IMR-90 (cell line): ENCODE measurements around the gene TRPM3. TPM values are rescaled to one million over a fixed set of nuclear protein-coding genes. Genes with fewer than 3 reads are reported as not detected.

Experiments used
- ATAC-seq: fragments of 200-7000 bp; cut with Tn5 transposase; 2 replicates; pipeline ENCODE4 v1.9.1; 2020; ENCODE audit warnings: low read depth, mild to moderate bottlenecking, moderate library complexity
- BruUV-seq: library from RNA; stranded (reverse); fragments of 400-500 nt; replicated peaks from 2 replicates; lab custom pipeline; 2021; lab: Mats Ljungman, UMichigan
- CTCF ChIA-PET: fragments of 300-600 bp; formaldehyde crosslinking; extraction: SDS; loops from one replicate; lab custom pipeline; 2021; ENCODE audit warnings: antibody characterized with exemption; lab: Yijun Ruan, JAX
- POLR2A ChIA-PET: fragments of 300-600 bp; sonication (Branson Sonifier 250); formaldehyde crosslinking; loops from one replicate; lab custom pipeline; 2022; ENCODE audit warnings: antibody characterized with exemption; ENCODE audit not compliant: unreplicated experiment; lab: Charles Lee
- DNase-seq: peaks from one replicate; pipeline ENCODE4 v3.0.0; 2013
- H2AFZ ChIP-seq: replicated peaks from 2 replicates; pipeline ENCODE3; 2013; ENCODE audit warnings: low read length, mild to moderate bottlenecking; ENCODE audit not compliant: poor library complexity
- H2AK5ac ChIP-seq: 2 replicates; pipeline ENCODE4 v1.6.1; 2013; ENCODE audit warnings: low read depth, low read length, inconsistent platforms
- H2AK9ac ChIP-seq: replicated peaks from 2 replicates; pipeline ENCODE3; 2013; ENCODE audit warnings: mild to moderate bottlenecking, low read depth, low read length, moderate library complexity; ENCODE audit not compliant: poor library complexity
- H2BK120ac ChIP-seq: 2 replicates; pipeline ENCODE4 v1.6.1; 2013; ENCODE audit warnings: low read depth, low read length, inconsistent platforms
- H2BK15ac ChIP-seq: 3 replicates; pipeline ENCODE4 v1.6.1; 2013; ENCODE audit warnings: low read depth, low read length, inconsistent platforms
- H2BK20ac ChIP-seq: 2 replicates; pipeline ENCODE4 v1.6.1; 2013; ENCODE audit warnings: low read depth, mild to moderate bottlenecking, inconsistent platforms, low read length, moderate library complexity
- H2BK5ac ChIP-seq: 2 replicates; pipeline ENCODE4 v1.6.1; 2013; ENCODE audit warnings: mild to moderate bottlenecking, low read depth, low read length, inconsistent platforms; ENCODE audit not compliant: poor library complexity, severe bottlenecking
- H3K14ac ChIP-seq: replicated peaks from 2 replicates; pipeline ENCODE4 v1.6.1; 2013; ENCODE audit warnings: low read depth, low read length, inconsistent platforms
- H3K18ac ChIP-seq: 2 replicates; pipeline ENCODE4 v1.6.1; 2013; ENCODE audit warnings: low read depth, low read length, control low read depth
- H3K23ac ChIP-seq: 2 replicates; pipeline ENCODE4 v1.6.1; 2013; ENCODE audit warnings: low read depth, low read length, inconsistent platforms
- H3K27ac ChIP-seq: 2 replicates; pipeline ENCODE4 v1.5.1; 2013; ENCODE audit warnings: mild to moderate bottlenecking, control low read depth, low read length; ENCODE audit not compliant: insufficient read depth
- H3K27me3 ChIP-seq: 2 replicates; pipeline ENCODE4 v1.6.1; 2013; ENCODE audit warnings: low read length; ENCODE audit not compliant: control insufficient read depth, insufficient read depth
- H3K36me3 ChIP-seq: 2 replicates; pipeline ENCODE4 v1.6.1; 2013; ENCODE audit warnings: low read length, mixed read lengths; ENCODE audit not compliant: control insufficient read depth, insufficient read depth
- H3K4ac ChIP-seq: 2 replicates; pipeline ENCODE4 v1.6.1; 2013; ENCODE audit warnings: low read depth, low read length, inconsistent platforms
- H3K4me1 ChIP-seq: 2 replicates; pipeline ENCODE4 v1.6.1; 2013; ENCODE audit warnings: low read length, mixed read lengths; ENCODE audit not compliant: control insufficient read depth, insufficient read depth
- H3K4me2 ChIP-seq: 2 replicates; pipeline ENCODE4 v1.6.1; 2013; ENCODE audit warnings: low read depth, mild to moderate bottlenecking, control low read depth, low read length, moderate library complexity
- H3K4me3 ChIP-seq: 2 replicates; pipeline ENCODE4 v1.5.1; 2013; ENCODE audit warnings: low read depth, mild to moderate bottlenecking, control low read depth, low read length, moderate library complexity; ENCODE audit not compliant: insufficient read depth
- H3K56ac ChIP-seq: 2 replicates; pipeline ENCODE4 v1.6.1; 2013; ENCODE audit warnings: low read length, inconsistent platforms; ENCODE audit not compliant: insufficient read depth; ENCODE audit errors: extremely low read depth
- H3K79me1 ChIP-seq, 2 experiments: 2 replicates each; pipeline ENCODE4 v1.6.1; 2013; ENCODE audit warnings: low read length in 2 of 2, inconsistent platforms in 1 of 2, low read depth in 1 of 2
- H3K9ac ChIP-seq: 2 replicates; pipeline ENCODE4 v1.6.1; 2013; ENCODE audit warnings: low read depth, low read length, control low read depth
- H3K9me1 ChIP-seq: 2 replicates; pipeline ENCODE4 v1.6.1; 2013; ENCODE audit warnings: low read length, inconsistent platforms; ENCODE audit not compliant: insufficient read depth
- H3K9me3 ChIP-seq: 2 replicates; pipeline ENCODE4 v1.6.1; 2013; ENCODE audit warnings: low read length; ENCODE audit not compliant: control insufficient read depth, insufficient read depth
- H4K20me1 ChIP-seq: 2 replicates; pipeline ENCODE4 v1.6.1; 2013; ENCODE audit warnings: low read length, inconsistent platforms; ENCODE audit not compliant: insufficient read depth
- H4K5ac ChIP-seq: 2 replicates; pipeline ENCODE4 v1.6.1; 2013; ENCODE audit warnings: mild to moderate bottlenecking, low read depth, low read length, control low read depth
- H4K8ac ChIP-seq, 2 experiments: 2 replicates each; pipeline ENCODE4 v1.6.1; 2013; ENCODE audit warnings: low read depth in 2 of 2, low read length in 2 of 2, control low read depth in 1 of 2, inconsistent platforms in 1 of 2
- H4K91ac ChIP-seq: 2 replicates; pipeline ENCODE4 v1.6.1; 2013; ENCODE audit warnings: low read depth, low read length, inconsistent platforms; ENCODE audit not compliant: insufficient read depth
- MAFK ChIP-seq: IDR thresholded peaks from 2 replicates; pipeline ENCODE4 v1.6.1; 2012; ENCODE audit warnings: low read depth, low read length, improper control_type of control experiment
- MAZ ChIP-seq: IDR thresholded peaks from 2 replicates; pipeline ENCODE4 v1.6.1; 2012; ENCODE audit warnings: low read depth, mild to moderate bottlenecking, low read length, improper control_type of control experiment, moderate library complexity, borderline replicate concordance
- MXI1 ChIP-seq: IDR thresholded peaks from 2 replicates; pipeline ENCODE4 v1.6.1; 2012; ENCODE audit warnings: low read depth, mild to moderate bottlenecking, low read length, moderate library complexity, borderline replicate concordance
- NFE2L2 ChIP-seq: fragments of 150-350 bp; IDR thresholded peaks from 2 replicates; pipeline ENCODE4 v1.6.1; 2016; ENCODE audit warnings: low read depth, mild to moderate bottlenecking, low read length
- POLR2A ChIP-seq: IDR thresholded peaks from 2 replicates; pipeline ENCODE4 v1.6.1; 2012; ENCODE audit warnings: mild to moderate bottlenecking, low read depth, low read length
- RCOR1 ChIP-seq: IDR thresholded peaks from 2 replicates; pipeline ENCODE4 v1.6.1; 2012; ENCODE audit warnings: mild to moderate bottlenecking, low read length, improper control_type of control experiment; ENCODE audit not compliant: insufficient replicate concordance
- SMC3 ChIP-seq: fragments of 150-350 bp; IDR thresholded peaks from 2 replicates; pipeline ENCODE4 v1.6.1; 2016; ENCODE audit warnings: low read depth, mild to moderate bottlenecking, antibody characterized with exemption, low read length, moderate library complexity
- WGBS, 2 experiments: methylation state at CpG; one replicate each; pipeline versions ENCODE4 v1.1.5 to v1.1.7; 2013; ENCODE audit warnings: missing lambda C conversion rate in 2 of 2; ENCODE audit not compliant: insufficient read length in 1 of 2; ENCODE audit errors: extremely low coverage in 2 of 2; 5-methylcytosine and 5-hydroxymethylcytosine counted together
- dilution Hi-C: fragments of 300-500 bp; cut with HindIII; formaldehyde crosslinking; loops from one replicate; pipeline ENCODE4 v1.14.3; 2018; ENCODE audit warnings: low sequenced_read_pairs; ENCODE audit not compliant: unreplicated experiment
- in situ Hi-C: fragments of 300-500 bp; cut with MboI; formaldehyde crosslinking; loops from 3 replicates; pipeline ENCODE4 v1.14.3; 2019; ENCODE audit warnings: low sequenced_read_pairs, inconsistent platforms, mixed read lengths
- intact Hi-C: fragments of 100-400 bp; cut with micrococcal nuclease; formaldehyde crosslinking; loops from 2 replicates; pipeline ENCODE4 v1.10.0; 2022
- polyA plus RNA-seq, 3 experiments: library from polyadenylated mRNA; depleted of rRNA; stranded (reverse); fragments of >200 nt; gene quantifications; 2 replicates each; pipeline ENCODE4 v1.2.3, GENCODE V29; 2012; ENCODE audit warnings: low replicate concordance in 1 of 3
- total RNA-seq: library from RNA; depleted of rRNA; stranded (reverse); fragments of >200 nt; gene quantifications from 2 replicates; pipeline ENCODE4 v1.2.3, GENCODE V29; 2012
- TF ChIP-seq, protein P1 (sequence below): conservative IDR thresholded peaks from 2 replicates; pipeline ENCODE4 v1.5.1; 2012; ENCODE audit warnings: mild to moderate bottlenecking, low read depth, low read length, improper control_type of control experiment
- TF ChIP-seq, protein P2 (sequence below): fragments of 150-350 bp; IDR thresholded peaks from 2 replicates; pipeline ENCODE4 v1.6.1; 2017; ENCODE audit warnings: mild to moderate bottlenecking, antibody characterized with exemption, low read length, low read depth

TRPM3 gene
- total and polyA plus RNA-seq, 2 of the 4 experiments (the other 2 are of a cell fraction), result not detected

DNA sequence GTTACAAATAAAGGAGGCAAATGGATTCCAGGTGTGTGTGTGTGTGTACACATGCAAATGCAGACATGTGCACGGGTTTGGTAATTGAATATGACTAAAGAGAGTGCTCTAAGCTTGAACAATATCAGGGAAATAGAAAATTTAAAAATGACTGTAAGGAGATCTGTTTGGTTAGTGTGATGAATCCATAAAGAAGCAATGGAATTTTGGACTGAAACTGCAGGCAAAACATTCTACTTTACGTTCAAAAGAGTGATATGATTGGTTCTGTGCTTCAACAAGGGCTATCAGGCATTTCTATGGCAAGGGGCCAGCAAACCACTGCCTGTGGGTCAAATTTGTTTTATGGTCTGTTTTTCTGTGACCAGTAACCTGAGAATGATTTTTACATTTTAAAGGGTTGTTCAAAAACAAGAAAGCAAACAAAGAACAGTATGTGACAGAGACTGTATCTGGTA, 374.1 kb downstream of the TRPM3 start:
- dilution Hi-C loops, result no loop called here
- Histone ChIP-seq H3K4me1 (no peaks in the 10 kb centered on the region), H4K20me1 (no peaks in the 10 kb centered on the region), H3K14ac (no peak overlapping the region), H4K5ac (no peak overlapping the region), H2AK9ac (no peak overlapping the region), H3K4ac (no peak overlapping the region), H4K8ac (no peak overlapping the region), H3K27ac (no peak overlapping the region), H2BK20ac (no peak overlapping the region), H2BK120ac (no peak overlapping the region), H2AK5ac (no peak overlapping the region), H3K56ac (no peak overlapping the region), H3K79me1 (no peaks in the 10 kb centered on the region), H2BK15ac (no peak overlapping the region), H3K9me3 (no peaks in the 10 kb centered on the region), H3K18ac (no peak overlapping the region), H3K27me3 (no peaks in the 10 kb centered on the region), H3K23ac (no peak overlapping the region), H2AFZ (no peak overlapping the region), H3K4me2 (no peak overlapping the region), H3K9ac (no peak overlapping the region), H4K91ac (no peak overlapping the region), H3K9me1 (no peaks in the 10 kb centered on the region), H2BK5ac (no peak overlapping the region), H3K36me3 (no peaks in the 10 kb centered on the region), H3K4me3 (no peak overlapping the region)
- TF ChIP-seq MXI1, result no peak
- TF ChIP-seq MAFK, result no peak
- no peak for TF ChIP-seq NFE2L2
- no peak for TF ChIP-seq MAZ
- no peak for TF ChIP-seq RCOR1
- TF ChIP-seq, protein P1, sequence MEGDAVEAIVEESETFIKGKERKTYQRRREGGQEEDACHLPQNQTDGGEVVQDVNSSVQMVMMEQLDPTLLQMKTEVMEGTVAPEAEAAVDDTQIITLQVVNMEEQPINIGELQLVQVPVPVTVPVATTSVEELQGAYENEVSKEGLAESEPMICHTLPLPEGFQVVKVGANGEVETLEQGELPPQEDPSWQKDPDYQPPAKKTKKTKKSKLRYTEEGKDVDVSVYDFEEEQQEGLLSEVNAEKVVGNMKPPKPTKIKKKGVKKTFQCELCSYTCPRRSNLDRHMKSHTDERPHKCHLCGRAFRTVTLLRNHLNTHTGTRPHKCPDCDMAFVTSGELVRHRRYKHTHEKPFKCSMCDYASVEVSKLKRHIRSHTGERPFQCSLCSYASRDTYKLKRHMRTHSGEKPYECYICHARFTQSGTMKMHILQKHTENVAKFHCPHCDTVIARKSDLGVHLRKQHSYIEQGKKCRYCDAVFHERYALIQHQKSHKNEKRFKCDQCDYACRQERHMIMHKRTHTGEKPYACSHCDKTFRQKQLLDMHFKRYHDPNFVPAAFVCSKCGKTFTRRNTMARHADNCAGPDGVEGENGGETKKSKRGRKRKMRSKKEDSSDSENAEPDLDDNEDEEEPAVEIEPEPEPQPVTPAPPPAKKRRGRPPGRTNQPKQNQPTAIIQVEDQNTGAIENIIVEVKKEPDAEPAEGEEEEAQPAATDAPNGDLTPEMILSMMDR, result no peak
- no peak for TF ChIP-seq POLR2A
- TF ChIP-seq SMC3, result no peak
- TF ChIP-seq, protein P2, sequence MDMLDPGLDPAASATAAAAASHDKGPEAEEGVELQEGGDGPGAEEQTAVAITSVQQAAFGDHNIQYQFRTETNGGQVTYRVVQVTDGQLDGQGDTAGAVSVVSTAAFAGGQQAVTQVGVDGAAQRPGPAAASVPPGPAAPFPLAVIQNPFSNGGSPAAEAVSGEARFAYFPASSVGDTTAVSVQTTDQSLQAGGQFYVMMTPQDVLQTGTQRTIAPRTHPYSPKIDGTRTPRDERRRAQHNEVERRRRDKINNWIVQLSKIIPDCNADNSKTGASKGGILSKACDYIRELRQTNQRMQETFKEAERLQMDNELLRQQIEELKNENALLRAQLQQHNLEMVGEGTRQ, result no peak
- no TSS peak for BruUV-seq
- intact Hi-C loops, result no loop called here
- in situ Hi-C loops, result no loop called here
- DNase-seq, result no peak
- ChIA-PET POLR2A (no interaction called here), CTCF (no interaction called here)
- ATAC-seq, result no peak; the same call in none of the 2 replicates
- WGBS, 2 experiments, result 14% methylated on average over 1 of the region's 2 CpGs; no CpG with 5 or more reads in 1 of the 2 experiments
